Right atrium auricular region (tissue), 2 donors: Measurements from ENCODE around the gene CTCFL. TPM values are rescaled to one million over a fixed set of nuclear protein-coding genes. Genes with fewer than 3 reads are reported as not detected.

Experiments used
- DNase-seq: peaks from one replicate; pipeline ENCODE4 v3.0.0-alpha.2; 2019; ENCODE audit warnings: low spot score
- H3K27ac ChIP-seq, 2 donors: fragments of 200-600 bp; sonication (generic); 1 replicate in 1 of 2; 2 replicates in 1 of 2; pipeline ENCODE4 v1.5.1; 2016 to 2019
- H3K27me3 ChIP-seq, 2 donors: fragments of 200-600 bp; sonication (generic); one replicate each; pipeline versions ENCODE4 v1.5.1 to v1.6.0; 2017 to 2019
- H3K36me3 ChIP-seq: fragments of 200-600 bp; sonication (generic); one replicate; pipeline ENCODE4 v1.5.1; 2016
- H3K4me1 ChIP-seq, 2 donors: fragments of 200-600 bp; sonication (generic); one replicate each; pipeline versions ENCODE4 v1.5.1 to v1.6.0; 2017 to 2019
- H3K4me3 ChIP-seq, 2 donors: fragments of 200-600 bp; sonication (generic); 1 replicate in 1 of 2; 2 replicates in 1 of 2; pipeline ENCODE4 v1.5.1; 2017 to 2019; ENCODE audit warnings: mild to moderate bottlenecking in 1 of 2, moderate library complexity in 1 of 2
- H3K9me3 ChIP-seq, 2 donors: fragments of 200-600 bp; sonication (generic); one replicate each; pipeline ENCODE4 v1.5.1; 2019
- total RNA-seq, 2 donors: library from RNA; depleted of rRNA; stranded (reverse); fragments of >200 nt; gene quantifications; one replicate each; pipeline ENCODE4 v1.1.0, GENCODE V29; 2016
- TF ChIP-seq, protein P1 (sequence below), 2 donors: fragments of 200-600 bp; sonication (generic); IDR thresholded peaks; one replicate each; pipeline ENCODE4 v1.5.1; 2019; ENCODE audit warnings: antibody characterized with exemption in 2 of 2

CTCFL gene
- total RNA-seq, 2 donors from 2014 or later = not detected

DNA sequence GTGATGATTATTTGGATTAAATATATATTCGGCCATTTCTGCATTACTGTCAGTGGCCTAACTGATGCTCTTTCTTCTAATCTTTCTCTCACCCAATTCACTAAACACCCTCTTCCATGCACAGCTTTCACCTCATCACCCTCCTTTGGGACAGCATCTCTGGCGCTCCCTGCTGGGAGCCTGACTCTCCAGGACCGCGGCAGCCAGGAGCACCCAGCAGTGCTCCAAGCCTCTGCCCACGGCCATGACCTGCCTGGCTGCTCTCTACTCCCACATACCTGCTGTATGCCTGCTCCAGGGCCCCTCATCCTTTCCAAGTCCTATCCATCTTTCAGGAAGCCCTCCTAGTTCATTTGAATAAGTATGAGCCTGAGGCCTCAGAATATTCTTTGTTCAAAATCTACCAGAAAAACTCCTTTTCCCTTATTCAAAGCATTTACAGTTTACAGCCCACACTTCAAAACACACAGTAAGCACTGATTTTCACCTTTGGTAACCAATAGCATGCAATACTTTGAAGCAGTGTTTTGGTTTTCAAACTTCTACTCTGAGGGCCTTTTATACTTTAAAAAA is 15.2 kb downstream of the CTCFL start:
- no peaks in the 10 kb centered on the region for H3K9me3 ChIP-seq
- TF ChIP-seq, protein P1, sequence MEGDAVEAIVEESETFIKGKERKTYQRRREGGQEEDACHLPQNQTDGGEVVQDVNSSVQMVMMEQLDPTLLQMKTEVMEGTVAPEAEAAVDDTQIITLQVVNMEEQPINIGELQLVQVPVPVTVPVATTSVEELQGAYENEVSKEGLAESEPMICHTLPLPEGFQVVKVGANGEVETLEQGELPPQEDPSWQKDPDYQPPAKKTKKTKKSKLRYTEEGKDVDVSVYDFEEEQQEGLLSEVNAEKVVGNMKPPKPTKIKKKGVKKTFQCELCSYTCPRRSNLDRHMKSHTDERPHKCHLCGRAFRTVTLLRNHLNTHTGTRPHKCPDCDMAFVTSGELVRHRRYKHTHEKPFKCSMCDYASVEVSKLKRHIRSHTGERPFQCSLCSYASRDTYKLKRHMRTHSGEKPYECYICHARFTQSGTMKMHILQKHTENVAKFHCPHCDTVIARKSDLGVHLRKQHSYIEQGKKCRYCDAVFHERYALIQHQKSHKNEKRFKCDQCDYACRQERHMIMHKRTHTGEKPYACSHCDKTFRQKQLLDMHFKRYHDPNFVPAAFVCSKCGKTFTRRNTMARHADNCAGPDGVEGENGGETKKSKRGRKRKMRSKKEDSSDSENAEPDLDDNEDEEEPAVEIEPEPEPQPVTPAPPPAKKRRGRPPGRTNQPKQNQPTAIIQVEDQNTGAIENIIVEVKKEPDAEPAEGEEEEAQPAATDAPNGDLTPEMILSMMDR (IDR thresholded peaks at IDR 0.05) = peak in 1 of 2 donors; percentile 50
- H3K27me3 ChIP-seq = no peaks in the 10 kb centered on the region
- DNase-seq = no peak
- no peaks in the 10 kb centered on the region for H3K4me1 ChIP-seq
- H3K27ac ChIP-seq = no peak overlapping the region
- H3K36me3 ChIP-seq = no peaks in the 10 kb centered on the region
- H3K4me3 ChIP-seq = no peak overlapping the region

DNA sequence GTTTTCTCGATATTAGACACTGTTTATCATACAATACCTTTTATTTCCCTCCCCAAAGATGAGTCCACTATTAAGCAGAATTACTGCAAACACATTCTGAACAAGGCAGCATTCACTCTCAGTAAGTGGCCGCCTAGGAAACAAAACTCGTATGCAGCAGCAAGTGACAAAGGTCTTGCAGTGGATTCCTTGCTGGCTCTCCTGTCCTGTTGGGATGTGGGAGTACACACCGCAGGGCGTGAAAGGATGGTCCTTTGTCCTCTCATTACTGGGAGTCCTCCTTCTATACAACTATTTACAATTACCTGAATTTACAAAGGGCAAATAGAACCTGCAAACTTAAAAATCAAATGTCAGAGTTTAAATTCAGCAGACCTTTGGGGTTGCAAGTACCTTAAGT is 16.1 kb downstream of the CTCFL start:
- no peaks in the 10 kb centered on the region for H3K9me3 ChIP-seq
- no peak overlapping the region for H3K4me3 ChIP-seq
- DNase-seq = no peak
- H3K27ac ChIP-seq = no peak overlapping the region
- no peaks in the 10 kb centered on the region for H3K36me3 ChIP-seq
- no peaks in the 10 kb centered on the region for H3K4me1 ChIP-seq
- H3K27me3 ChIP-seq = no peaks in the 10 kb centered on the region
- TF ChIP-seq, protein P1 (IDR thresholded peaks at IDR 0.05) = no peak

DNA sequence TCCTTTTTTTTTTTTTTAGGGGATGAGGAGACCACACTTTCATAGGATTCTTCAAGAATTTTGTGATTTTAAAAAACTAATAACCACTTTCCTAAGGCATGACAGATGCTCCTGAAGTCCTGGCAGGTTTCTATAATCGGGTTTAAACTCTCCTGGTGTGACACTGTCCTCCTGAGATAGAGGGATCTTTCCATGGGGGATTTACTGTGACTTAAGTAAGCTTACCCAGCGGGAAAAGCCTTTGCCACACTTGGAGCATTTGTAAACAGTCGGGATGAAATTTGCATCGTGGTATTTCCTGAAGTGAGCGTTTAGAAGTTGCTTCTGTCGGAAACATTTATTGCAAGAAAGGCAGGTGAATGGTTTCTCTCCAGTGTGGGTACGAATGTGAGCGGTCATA is 16.6 kb downstream of the CTCFL start:
- H3K27ac ChIP-seq = no peak overlapping the region
- no peaks in the 10 kb centered on the region for H3K36me3 ChIP-seq
- H3K4me3 ChIP-seq = no peak overlapping the region
- TF ChIP-seq, protein P1 (IDR thresholded peaks at IDR 0.05) = no peak
- H3K27me3 ChIP-seq = no peaks in the 10 kb centered on the region
- no peaks in the 10 kb centered on the region for H3K4me1 ChIP-seq
- no peak for DNase-seq
- H3K9me3 ChIP-seq = no peaks in the 10 kb centered on the region

DNA sequence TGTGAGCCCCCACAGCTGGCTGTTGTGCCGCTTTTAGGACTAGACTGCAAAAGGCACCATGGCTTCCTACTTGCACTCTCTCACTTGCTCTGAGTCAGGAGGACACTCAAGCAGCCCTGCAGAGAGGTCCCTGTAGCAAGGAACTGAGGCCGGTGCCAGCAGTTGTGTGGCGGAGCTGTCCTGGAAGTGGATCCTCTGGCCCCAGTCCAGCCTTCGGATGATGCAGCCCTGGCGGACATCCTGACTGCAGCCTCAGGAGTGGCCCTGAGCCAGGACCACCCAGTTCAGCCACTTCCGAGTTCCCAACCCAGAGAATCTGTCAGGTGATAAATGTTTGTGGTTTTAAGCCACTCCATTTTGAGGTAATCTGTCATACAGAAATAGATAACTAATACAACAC is 17.5 kb downstream of the CTCFL start:
- Histone ChIP-seq H3K27ac (no peak overlapping the region), H3K4me3 (no peak overlapping the region), H3K4me1 (no peaks in the 10 kb centered on the region), H3K36me3 (no peaks in the 10 kb centered on the region), H3K9me3 (no peaks in the 10 kb centered on the region), H3K27me3 (no peaks in the 10 kb centered on the region)
- TF ChIP-seq, protein P1 (IDR thresholded peaks at IDR 0.05) = no peak
- DNase-seq = no peak

DNA sequence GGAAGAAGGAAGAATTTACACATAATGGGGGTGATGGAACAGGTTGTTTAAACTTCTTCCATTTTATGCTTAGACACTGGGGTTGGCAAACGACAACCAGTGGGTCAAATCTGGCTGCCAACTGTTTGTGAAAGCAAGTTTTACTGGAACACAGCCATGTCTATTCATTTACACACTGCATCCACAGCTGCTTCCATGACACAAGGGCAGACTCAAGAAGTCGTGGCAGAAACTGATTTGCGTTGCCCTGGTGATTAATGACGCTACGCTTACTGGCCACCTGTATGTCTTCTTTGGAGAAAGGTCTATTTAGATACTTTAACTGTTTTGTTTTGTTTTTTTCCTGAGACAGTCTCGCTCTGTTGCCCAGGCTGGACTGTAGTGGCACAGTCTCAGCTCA is 19.0 kb downstream of the CTCFL start:
- Histone ChIP-seq H3K4me1 (no peaks in the 10 kb centered on the region), H3K27me3 (no peaks in the 10 kb centered on the region), H3K36me3 (no peaks in the 10 kb centered on the region), H3K9me3 (no peaks in the 10 kb centered on the region), H3K27ac (no peak overlapping the region), H3K4me3 (no peak overlapping the region)
- DNase-seq = no peak
- TF ChIP-seq, protein P1 (IDR thresholded peaks at IDR 0.05) = no peak

DNA sequence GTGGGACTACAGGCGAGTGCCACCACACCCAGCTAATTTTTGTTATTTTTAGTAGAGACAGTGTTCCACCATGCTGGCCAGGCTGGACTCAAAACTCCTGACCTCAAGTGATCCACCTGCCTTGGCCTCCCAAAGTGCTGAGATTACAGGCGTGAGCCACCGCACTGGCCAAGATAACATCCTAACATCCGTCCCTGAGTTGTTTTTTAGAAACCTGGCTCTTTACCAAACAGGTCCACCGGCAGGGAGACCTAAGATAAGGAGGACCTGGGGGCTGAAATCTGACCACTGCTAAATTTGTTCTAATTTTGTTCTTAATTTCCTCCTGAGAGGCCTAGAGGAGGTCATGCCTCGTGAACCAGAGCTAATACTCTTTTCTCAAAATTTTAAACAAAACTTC is 20.5 kb downstream of the CTCFL start:
- H3K27me3 ChIP-seq = no peaks in the 10 kb centered on the region
- no peak for DNase-seq

More for the DNA sequence above, 20.5 kb downstream of the CTCFL start:
- Histone ChIP-seq H3K36me3 (no peaks in the 10 kb centered on the region), H3K4me1 (no peaks in the 10 kb centered on the region), H3K4me3 (no peak overlapping the region), H3K9me3 (no peaks in the 10 kb centered on the region), H3K27ac (no peak overlapping the region)
- TF ChIP-seq, protein P1 (IDR thresholded peaks at IDR 0.05) = no peak
